ENCODE measurements around the gene CES3.

CES3 gene

DNA sequence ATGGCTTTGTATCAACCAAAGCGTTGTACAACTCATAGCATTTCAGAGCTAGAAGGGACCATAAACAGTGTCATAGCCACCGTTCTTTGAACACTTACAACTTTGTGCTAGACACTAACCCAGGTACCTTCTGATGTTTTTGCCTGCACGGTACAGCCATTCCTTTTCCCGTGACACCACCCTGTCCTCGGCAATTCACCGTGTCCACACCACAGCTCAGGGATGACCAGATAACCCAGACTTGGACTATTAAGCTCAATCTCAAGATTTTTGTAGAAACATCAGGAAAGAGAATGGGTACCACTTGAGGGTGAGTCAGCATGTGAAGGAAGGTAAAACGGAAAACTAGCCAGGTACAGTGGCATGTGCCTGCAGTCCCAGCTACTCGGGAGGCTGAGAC is 58.1 kb downstream of the CES3 start:
- no peak overlapping the region for H2AFZ ChIP-seq (ENCODE audit: low read depth, low read length, severe bottlenecking)

GRCh38 chr16:67021321-67021720 is 60.3 kb downstream of the CES3 start:
- TF ChIP-seq, protein P1, sequence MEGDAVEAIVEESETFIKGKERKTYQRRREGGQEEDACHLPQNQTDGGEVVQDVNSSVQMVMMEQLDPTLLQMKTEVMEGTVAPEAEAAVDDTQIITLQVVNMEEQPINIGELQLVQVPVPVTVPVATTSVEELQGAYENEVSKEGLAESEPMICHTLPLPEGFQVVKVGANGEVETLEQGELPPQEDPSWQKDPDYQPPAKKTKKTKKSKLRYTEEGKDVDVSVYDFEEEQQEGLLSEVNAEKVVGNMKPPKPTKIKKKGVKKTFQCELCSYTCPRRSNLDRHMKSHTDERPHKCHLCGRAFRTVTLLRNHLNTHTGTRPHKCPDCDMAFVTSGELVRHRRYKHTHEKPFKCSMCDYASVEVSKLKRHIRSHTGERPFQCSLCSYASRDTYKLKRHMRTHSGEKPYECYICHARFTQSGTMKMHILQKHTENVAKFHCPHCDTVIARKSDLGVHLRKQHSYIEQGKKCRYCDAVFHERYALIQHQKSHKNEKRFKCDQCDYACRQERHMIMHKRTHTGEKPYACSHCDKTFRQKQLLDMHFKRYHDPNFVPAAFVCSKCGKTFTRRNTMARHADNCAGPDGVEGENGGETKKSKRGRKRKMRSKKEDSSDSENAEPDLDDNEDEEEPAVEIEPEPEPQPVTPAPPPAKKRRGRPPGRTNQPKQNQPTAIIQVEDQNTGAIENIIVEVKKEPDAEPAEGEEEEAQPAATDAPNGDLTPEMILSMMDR (IDR thresholded peaks at IDR 0.05; ENCODE audit: insufficient read depth, low read length, poor library complexity, severe bottlenecking), result no peak
- TF ChIP-seq EZH2phosphoT487 (conservative IDR thresholded peaks at IDR 0.05; ENCODE audit: low read length), result no peak
- no peaks in the 10 kb centered on the region for H3K9me2 ChIP-seq (replicated peaks; ENCODE audit: insufficient read depth, low read length)
- no peak overlapping the region for H3K9ac ChIP-seq (ENCODE audit: low read length)
- H3K4me3 ChIP-seq (ENCODE audit: insufficient read depth, low read length, poor library complexity, severe bottlenecking), result no peak overlapping the region
- H3K4me2 ChIP-seq (ENCODE audit: low read depth, low read length, poor library complexity, severe bottlenecking), result no peak overlapping the region
- H4K20me1 ChIP-seq (ENCODE audit: low read depth, low read length), result no peaks in the 10 kb centered on the region
- no peak overlapping the region for H3K27ac ChIP-seq (ENCODE audit: low read depth, low read length)
- no peak overlapping the region for H2AFZ ChIP-seq (ENCODE audit: low read depth, low read length, severe bottlenecking)
- H3K9me3 ChIP-seq (ENCODE audit: insufficient read depth, low read length), result no peaks in the 10 kb centered on the region
- H3K36me3 ChIP-seq (ENCODE audit: low read length), result no peaks in the 10 kb centered on the region
- H3K79me2 ChIP-seq (ENCODE audit: insufficient read depth, low read length), result no peaks in the 10 kb centered on the region
- H3K27me3 ChIP-seq (ENCODE audit: low read length), result no peaks in the 10 kb centered on the region
- H3F3A ChIP-seq (ENCODE audit: insufficient read depth), result no peaks in the 10 kb centered on the region

More for the DNA sequence above, 58.1 kb downstream of the CES3 start:
- no peak overlapping the region for H3K4me3 ChIP-seq (ENCODE audit: insufficient read depth, low read length, poor library complexity, severe bottlenecking)
- H3K9me2 ChIP-seq (replicated peaks; ENCODE audit: insufficient read depth, low read length), result no peaks in the 10 kb centered on the region
- H4K20me1 ChIP-seq (ENCODE audit: low read depth, low read length), result no peaks in the 10 kb centered on the region
- no peaks in the 10 kb centered on the region for H3K9me3 ChIP-seq (ENCODE audit: insufficient read depth, low read length)
- no peak overlapping the region for H3K4me2 ChIP-seq (ENCODE audit: low read depth, low read length, poor library complexity, severe bottlenecking)
- no peaks in the 10 kb centered on the region for H3K27me3 ChIP-seq (ENCODE audit: low read length)
- no peak for TF ChIP-seq EZH2phosphoT487 (conservative IDR thresholded peaks at IDR 0.05; ENCODE audit: low read length)
- TF ChIP-seq, protein P1 (IDR thresholded peaks at IDR 0.05; ENCODE audit: insufficient read depth, low read length, poor library complexity, severe bottlenecking), result no peak
- no peak overlapping the region for H3K9ac ChIP-seq (ENCODE audit: low read length)
- no peaks in the 10 kb centered on the region for H3F3A ChIP-seq (ENCODE audit: insufficient read depth)
- H3K36me3 ChIP-seq (ENCODE audit: low read length), result no peaks in the 10 kb centered on the region
- no peak overlapping the region for H3K27ac ChIP-seq (ENCODE audit: low read depth, low read length)
- H3K79me2 ChIP-seq (ENCODE audit: insufficient read depth, low read length), result no peaks in the 10 kb centered on the region

GRCh38 chr16:67022531-67023214 is 61.6 kb downstream of the CES3 start:
- TF ChIP-seq, protein P1 (IDR thresholded peaks at IDR 0.05; ENCODE audit: insufficient read depth, low read length, poor library complexity, severe bottlenecking), result no peak
- no peak for TF ChIP-seq EZH2phosphoT487 (conservative IDR thresholded peaks at IDR 0.05; ENCODE audit: low read length)
- H3K9ac ChIP-seq (ENCODE audit: low read length), result no peak overlapping the region
- no peaks in the 10 kb centered on the region for H3K27me3 ChIP-seq (ENCODE audit: low read length)
- no peaks in the 10 kb centered on the region for H4K20me1 ChIP-seq (ENCODE audit: low read depth, low read length)
- no peaks in the 10 kb centered on the region for H3K36me3 ChIP-seq (ENCODE audit: low read length)
- H3K9me2 ChIP-seq (replicated peaks; ENCODE audit: insufficient read depth, low read length), result no peaks in the 10 kb centered on the region
- H3K4me2 ChIP-seq (ENCODE audit: low read depth, low read length, poor library complexity, severe bottlenecking), result no peak overlapping the region
- H2AFZ ChIP-seq (ENCODE audit: low read depth, low read length, severe bottlenecking), result no peak overlapping the region
- no peak overlapping the region for H3K4me3 ChIP-seq (ENCODE audit: insufficient read depth, low read length, poor library complexity, severe bottlenecking)
- H3K9me3 ChIP-seq (ENCODE audit: insufficient read depth, low read length), result no peaks in the 10 kb centered on the region
- H3K27ac ChIP-seq (ENCODE audit: low read depth, low read length), result no peak overlapping the region
- no peaks in the 10 kb centered on the region for H3K79me2 ChIP-seq (ENCODE audit: insufficient read depth, low read length)
- H3F3A ChIP-seq (ENCODE audit: insufficient read depth), result no peaks in the 10 kb centered on the region; the same call in 1 of the 2 replicates
